Heart left ventricle (tissue), 13 donors: ENCODE results near the gene ZBTB9.

ENCODE experiments used
- CTCF ChIP-seq, 12 donors: fragments of 200-600 bp; sonication (generic) in 4 of 12; IDR thresholded peaks; one replicate each; pipeline versions ENCODE4 v1.5.0 to v1.8.0; 2018 to 2022; ENCODE audit warnings: antibody characterized with exemption in 12 of 12, mild to moderate bottlenecking in 5 of 12
- POLR2A ChIP-seq, 2 donors: fragments of 450-650 bp; IDR thresholded peaks; one replicate each; pipeline ENCODE4 v1.6.1; 2017; ENCODE audit warnings: antibody characterized with exemption in 2 of 2, mild to moderate bottlenecking in 2 of 2, moderate library complexity in 2 of 2
- donor health status: ischemic (EF 13 %, LVEDD 7.1; RV severe dilation, severe dysfunction).
- donor health status: DM: no; HTN: yes; CAD: no.
- donor health status: DM: no; HTN: no; CAD: no.
- donor health status: ischemic (EF 25% LVEDD 6.9; RV normal size, moderate dysfunction).
- donor health status: ischemic (EF 25% LVEDD 5.7; RV mildly dilated, moderate dysfunction).
- donor health status: ischemic (EF 35%, LVEDD 5.7; RV mildly dilated, moderate dysfunction).
- donor health status: nonischemic (EF 11% LVEDD 7.7; RV severe dilation, severe dysfunction).
- donor health status: DM: yes; HTN: yes; CAD: no.
- donor health status: PGD.
- donor health status: ischemic (EF 29% LVEDD 5.4; RV normal size, mild dysfunction).
- donor health status: nonischemic (EF 23%, LVEDD 6.1; RV moderate dilation, normal function).

GRCh38 chr6:33490198-33490597 is 35.8 kb downstream of the ZBTB9 start:
- TF ChIP-seq CTCF (IDR thresholded peaks at IDR 0.05) (no peak), POLR2A (IDR thresholded peaks at IDR 0.05) (no peak)
